Glutamatergic neuron (in vitro differentiated cells): ENCODE measurements around the gene PLEKHB1. TPM values are rescaled to one million over a fixed set of nuclear protein-coding genes. Genes with fewer than 3 reads are reported as not detected.
A peak's percentile ranks its signal among the peaks of the same experiment; 100 is the strongest.

Source experiments
- DNase-seq: peaks from one replicate; pipeline ENCODE4 v3.0.0; 2022
- H3K27ac Mint-ChIP-seq: one replicate; pipeline ENCODE4 v1.8.0; 2020; ENCODE audit warnings: mild to moderate bottlenecking, mixed read lengths, inconsistent platforms; ENCODE audit not compliant: unreplicated experiment
- H3K27me3 Mint-ChIP-seq: one replicate; pipeline ENCODE4 v1.8.0; 2020; ENCODE audit warnings: mild to moderate bottlenecking, moderate library complexity, mixed read lengths, inconsistent platforms; ENCODE audit not compliant: unreplicated experiment
- H3K36me3 Mint-ChIP-seq: one replicate; pipeline ENCODE4 v1.8.0; 2020; ENCODE audit warnings: mild to moderate bottlenecking, mixed read lengths, inconsistent platforms; ENCODE audit not compliant: unreplicated experiment
- H3K4me1 Mint-ChIP-seq: one replicate; pipeline ENCODE4 v1.8.0; 2020; ENCODE audit warnings: mild to moderate bottlenecking, low read depth, mixed read lengths, inconsistent platforms; ENCODE audit not compliant: unreplicated experiment
- H3K4me3 Mint-ChIP-seq: one replicate; pipeline ENCODE4 v1.8.0; 2020; ENCODE audit warnings: mild to moderate bottlenecking, mixed read lengths, inconsistent platforms; ENCODE audit not compliant: unreplicated experiment
- H3K9me3 Mint-ChIP-seq: one replicate; pipeline ENCODE4 v1.8.0; 2020; ENCODE audit warnings: mild to moderate bottlenecking, moderate library complexity, mixed read lengths, inconsistent platforms; ENCODE audit not compliant: unreplicated experiment
- CTCF ChIP-seq: fragments of 200-600 bp; sonication (generic); IDR thresholded peaks from one replicate; pipeline ENCODE4 v1.5.0; 2021; ENCODE audit not compliant: partially characterized antibody, unreplicated experiment
- long read RNA-seq: library from polyadenylated mRNA; unstranded; transcript quantifications from one replicate; pipeline ENCODE4 v2.0.0, GENCODE V29; 2020; ENCODE audit not compliant: unreplicated experiment
- total RNA-seq: library from RNA; stranded (reverse); fragmentation: NEBNext Ultra II Directional; extraction: Animal tissue kit (Norgen Biotek cat#: 25700); gene quantifications from one replicate; pipeline ENCODE4 v1.2.1, GENCODE V29; 2021; ENCODE audit not compliant: unreplicated experiment

The PLEKHB1 gene
- 4.8 TPM for total RNA-seq
- long read RNA-seq, partial matches to known transcripts, result 0 of 3 reads
- long read RNA-seq, other reads (novel, unspliced or antisense), result 0 of 3 reads

- H3K4me1 Mint-ChIP-seq, result peaks cover 8% of the 10 kb centered on the region
- peak within 1 kb of the TSS; percentile 74 for H3K4me3 Mint-ChIP-seq
- no peaks in the 10 kb centered on the region for H3K36me3 Mint-ChIP-seq
- peaks cover 4% of the 10 kb centered on the region for H3K27me3 Mint-ChIP-seq
- H3K27ac Mint-ChIP-seq, result no peak within 1 kb of the TSS
- peaks cover 2% of the 10 kb centered on the region for H3K9me3 Mint-ChIP-seq
- no peak for DNase-seq
- TF ChIP-seq CTCF, result no peak
Observed at GRCh38 chr11:73645972-73646631, at the start of gene PLEKHB1. PLEKHB1 (plus strand) TSS chr11:73646581; CDS start chr11:73646609, 28 bp downstream.

- H3K9me3 Mint-ChIP-seq, result peaks cover 12% of the 10 kb centered on the region
Observed at GRCh38 chr11:73597336-73597955, 48.9 kb upstream of the PLEKHB1 start.

GRCh38 chr11:73597956-73598718 lies 48.2 kb upstream of the PLEKHB1 start, which contains the start of gene FAM168A:
FAM168A (minus strand) TSS chr11:73598112; CDS start chr11:73468474, 129,638 bp downstream.
- DNase-seq, result peak; percentile 97
- Mint-ChIP-seq H3K27me3 (peaks cover 5% of the 10 kb centered on the region), H3K36me3 (no peaks in the 10 kb centered on the region), H3K4me3 (peak within 1 kb of the TSS; percentile 97), H3K4me1 (peaks cover 27% of the 10 kb centered on the region), H3K27ac (peak within 1 kb of the TSS; percentile 96), H3K9me3 (peaks cover 12% of the 10 kb centered on the region)
- peak; percentile 10 for TF ChIP-seq CTCF

More at GRCh38 chr11:73597336-73597955, 48.9 kb upstream of the PLEKHB1 start:
- no peak for DNase-seq
- Mint-ChIP-seq H3K27ac (peak overlapping the region; percentile 96), H3K4me1 (peaks cover 27% of the 10 kb centered on the region), H3K27me3 (peaks cover 5% of the 10 kb centered on the region), H3K4me3 (peak overlapping the region; percentile 97), H3K36me3 (no peaks in the 10 kb centered on the region)
- no peak for TF ChIP-seq CTCF

- Mint-ChIP-seq H3K27ac (peak overlapping the region; percentile 92), H3K36me3 (no peaks in the 10 kb centered on the region), H3K27me3 (peaks cover 5% of the 10 kb centered on the region), H3K9me3 (peaks cover 12% of the 10 kb centered on the region), H3K4me3 (peak overlapping the region; percentile 97), H3K4me1 (peaks cover 27% of the 10 kb centered on the region)
- no peak for DNase-seq
- no peak for TF ChIP-seq CTCF
Observed at GRCh38 chr11:73598719-73599379, 47.5 kb upstream of the PLEKHB1 start.
